Osteoblast (primary cell): Measurements from ENCODE around the gene CCNY. TPM values are rescaled to one million over a fixed set of nuclear protein-coding genes. Genes with fewer than 3 reads are reported as not detected.

Experiments used
- DNase-seq: peaks from one replicate; pipeline ENCODE4 v3.0.0; 2011; ENCODE audit warnings: low spot score, mixed read lengths; ENCODE audit not compliant: insufficient read length; ENCODE audit errors: missing footprints
- H2AFZ ChIP-seq: 2 replicates; pipeline ENCODE4 v1.6.0; 2011; ENCODE audit warnings: mild to moderate bottlenecking, low read length
- H3K27ac ChIP-seq: 2 replicates; pipeline ENCODE4 v1.5.1; 2011; ENCODE audit warnings: mild to moderate bottlenecking, low read depth, low read length, moderate library complexity
- H3K27me3 ChIP-seq: 2 replicates; pipeline ENCODE4 v1.6.0; 2012; ENCODE audit warnings: mild to moderate bottlenecking, control low read depth, inconsistent platforms, low read length, moderate library complexity; ENCODE audit not compliant: insufficient read depth
- H3K36me3 ChIP-seq: 2 replicates; pipeline ENCODE4 v1.5.1; 2011; ENCODE audit warnings: mild to moderate bottlenecking, low read length, control low read depth, moderate library complexity; ENCODE audit not compliant: insufficient read depth
- H3K4me1 ChIP-seq: 2 replicates; pipeline ENCODE4 v1.5.1; 2011; ENCODE audit warnings: mild to moderate bottlenecking, low read length, control low read depth, moderate library complexity; ENCODE audit not compliant: insufficient read depth
- H3K4me2 ChIP-seq: 2 replicates; pipeline ENCODE4 v1.6.0; 2011; ENCODE audit warnings: mild to moderate bottlenecking, low read length; ENCODE audit not compliant: insufficient read depth
- H3K4me3 ChIP-seq: fragments of 200-600 bp; sonication (generic); 3 replicates; pipeline ENCODE4 v1.5.1; 2012; ENCODE audit warnings: mild to moderate bottlenecking, low read length, inconsistent platforms; ENCODE audit not compliant: insufficient read depth
- H3K79me2 ChIP-seq: 2 replicates; pipeline ENCODE4 v1.6.0; 2012; ENCODE audit warnings: mild to moderate bottlenecking, low read length, control low read depth, inconsistent platforms; ENCODE audit not compliant: insufficient read depth
- H3K9me3 ChIP-seq: 2 replicates; pipeline ENCODE4 v1.5.1; 2011; ENCODE audit warnings: low read depth, low read length, control low read depth
- H4K20me1 ChIP-seq: 2 replicates; pipeline ENCODE4 v1.6.0; 2012; ENCODE audit warnings: mild to moderate bottlenecking, low read length, control low read depth; ENCODE audit not compliant: insufficient read depth
- CTCF ChIP-seq: IDR thresholded peaks from 2 replicates; pipeline ENCODE4 v1.5.1; 2011; ENCODE audit warnings: mild to moderate bottlenecking, low read depth, low read length, moderate library complexity; ENCODE audit errors: extremely low read depth
- total RNA-seq: library from RNA; depleted of rRNA; stranded (reverse); fragments of >200 nt; gene quantifications from 2 replicates; pipeline ENCODE4 v1.2.3, GENCODE V29; 2012

CCNY gene
- total RNA-seq, 1 donor, result 53.2 TPM

GRCh38 chr10:35462491-35462934, 126.2 kb downstream of the CCNY start:
- Histone ChIP-seq H3K79me2 (peaks cover 99% of the 10 kb centered on the region), H3K4me3 (no peak overlapping the region), H3K4me1 (peaks cover 7% of the 10 kb centered on the region), H3K36me3 (no peaks in the 10 kb centered on the region), H3K27ac (no peak overlapping the region), H2AFZ (no peak overlapping the region), H3K27me3 (no peaks in the 10 kb centered on the region), H3K9me3 (no peaks in the 10 kb centered on the region), H3K4me2 (no peak overlapping the region), H4K20me1 (peaks cover 90% of the 10 kb centered on the region)
- no peak for DNase-seq
- no peak for TF ChIP-seq CTCF

DNA sequence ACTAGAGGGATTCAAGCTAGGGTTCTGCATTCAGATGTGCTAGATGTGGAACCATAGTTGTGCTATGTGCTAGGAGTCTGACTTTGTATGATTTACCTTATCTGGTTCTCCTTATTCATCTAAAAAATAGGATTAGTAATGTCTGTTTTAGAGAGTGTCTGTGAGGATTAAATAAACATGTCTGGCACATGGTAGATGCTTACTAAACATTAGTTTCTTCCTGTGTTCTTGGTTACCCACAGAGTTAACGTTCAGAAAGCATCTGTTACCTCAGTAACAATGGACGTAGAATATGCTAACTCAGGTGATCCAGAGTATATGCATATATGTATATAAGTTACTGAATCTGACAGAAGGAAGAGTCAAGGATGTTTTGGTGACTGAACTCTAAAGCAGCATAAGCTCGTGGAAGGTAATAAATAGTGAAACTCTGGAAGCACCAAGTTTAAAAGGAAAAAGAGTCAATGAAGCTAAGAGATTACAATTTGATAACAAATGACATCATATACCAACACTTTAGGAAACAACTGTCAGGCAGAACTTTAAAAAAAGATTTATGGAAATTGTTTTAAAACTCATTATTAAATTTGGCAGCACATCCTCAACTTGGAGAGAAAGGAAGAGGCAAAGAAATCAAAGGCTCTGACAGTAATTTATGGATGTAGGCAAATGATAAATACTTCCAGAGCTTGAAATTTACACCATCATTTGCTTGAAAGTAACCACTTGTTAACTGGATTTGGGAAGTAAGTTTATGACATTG, 127.0 kb downstream of the CCNY start:
- Histone ChIP-seq H3K79me2 (peaks cover 100% of the 10 kb centered on the region), H4K20me1 (peaks cover 90% of the 10 kb centered on the region), H2AFZ (no peak overlapping the region), H3K4me2 (no peak overlapping the region), H3K4me1 (peaks cover 7% of the 10 kb centered on the region), H3K4me3 (no peak overlapping the region), H3K27me3 (no peaks in the 10 kb centered on the region), H3K9me3 (no peaks in the 10 kb centered on the region), H3K27ac (no peak overlapping the region), H3K36me3 (no peaks in the 10 kb centered on the region)
- TF ChIP-seq CTCF, result no peak
- DNase-seq, result no peak

DNA sequence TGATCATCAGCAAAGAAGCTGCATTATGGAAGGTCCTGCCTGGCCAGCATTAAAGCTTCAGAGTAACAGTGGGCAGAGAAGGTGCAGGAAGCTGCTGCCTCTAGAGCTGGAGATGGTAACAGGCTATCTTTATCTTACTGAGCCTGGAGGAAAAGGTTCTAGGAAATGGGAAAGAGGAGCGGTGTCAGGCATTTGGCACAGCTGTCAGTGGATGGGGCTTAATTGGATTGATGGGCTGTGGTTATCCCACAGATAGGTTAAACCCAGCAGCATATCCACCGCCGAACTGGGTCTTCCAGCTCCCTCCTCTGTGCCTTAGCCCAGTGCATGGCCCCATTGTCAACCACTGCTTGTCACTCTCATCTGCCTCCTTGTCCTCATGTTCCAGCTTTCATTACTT, 127.6 kb downstream of the CCNY start:
- H3K4me3 ChIP-seq, result no peak overlapping the region
- peaks cover 89% of the 10 kb centered on the region for H4K20me1 ChIP-seq
- H3K9me3 ChIP-seq, result no peaks in the 10 kb centered on the region
- H3K27me3 ChIP-seq, result no peaks in the 10 kb centered on the region
- no peak for DNase-seq
- peaks cover 7% of the 10 kb centered on the region for H3K4me1 ChIP-seq
- no peak overlapping the region for H3K27ac ChIP-seq
- H3K79me2 ChIP-seq, result peaks cover 100% of the 10 kb centered on the region
- H2AFZ ChIP-seq, result no peak overlapping the region
- TF ChIP-seq CTCF, result no peak
- H3K36me3 ChIP-seq, result no peaks in the 10 kb centered on the region
- no peak overlapping the region for H3K4me2 ChIP-seq

- no peaks in the 10 kb centered on the region for H3K36me3 ChIP-seq
- no peak for DNase-seq
- no peaks in the 10 kb centered on the region for H3K9me3 ChIP-seq
- H3K27me3 ChIP-seq, result no peaks in the 10 kb centered on the region
- H3K4me2 ChIP-seq, result no peak overlapping the region
- no peak overlapping the region for H2AFZ ChIP-seq
- TF ChIP-seq CTCF, result no peak
- peaks cover 100% of the 10 kb centered on the region for H3K79me2 ChIP-seq
- no peak overlapping the region for H3K27ac ChIP-seq
- peaks cover 88% of the 10 kb centered on the region for H4K20me1 ChIP-seq
- H3K4me3 ChIP-seq, result no peak overlapping the region
- H3K4me1 ChIP-seq, result peaks cover 7% of the 10 kb centered on the region
Observed at GRCh38 chr10:35464825-35465456, 128.6 kb downstream of the CCNY start.
